Endothelial cell of umbilical vein (primary cell): ENCODE data around the gene LRRIQ1.

Source experiments
- EZH2 ChIP-seq: IDR thresholded peaks from 2 replicates; pipeline ENCODE4 v1.6.1; 2012; ENCODE audit warnings: borderline replicate concordance, low read depth, mild to moderate bottlenecking, moderate library complexity, low read length, inconsistent platforms; ENCODE audit not compliant: severe bottlenecking
- FOS ChIP-seq: IDR thresholded peaks from 2 replicates; pipeline ENCODE4 v1.6.1; 2011; ENCODE audit warnings: mild to moderate bottlenecking, low read length, moderate library complexity, borderline replicate concordance; ENCODE audit not compliant: insufficient read depth
- GATA2 ChIP-seq: IDR thresholded peaks from 2 replicates; pipeline ENCODE4 v1.7.0; 2011; ENCODE audit warnings: low read depth, mild to moderate bottlenecking, moderate library complexity, mixed read lengths, low read length; ENCODE audit not compliant: insufficient read length, insufficient read depth
- JUN ChIP-seq: IDR thresholded peaks from 2 replicates; pipeline ENCODE4 v1.6.1; 2011; ENCODE audit warnings: borderline replicate concordance, low read depth; ENCODE audit not compliant: insufficient read length, insufficient read depth
- MYC ChIP-seq: IDR thresholded peaks from one replicate; pipeline ENCODE4 v1.6.1; 2011; ENCODE audit warnings: mild to moderate bottlenecking, low read depth, low read length
- POLR2A ChIP-seq: IDR thresholded peaks from 2 replicates; pipeline ENCODE4 v1.6.1; 2012; ENCODE audit warnings: low read depth, mild to moderate bottlenecking, control low read depth, low read length
- POLR2AphosphoS5 ChIP-seq: IDR thresholded peaks from 2 replicates; pipeline ENCODE4 v1.6.1; 2012; ENCODE audit warnings: low read depth, mild to moderate bottlenecking, control low read depth, low read length, moderate library complexity; ENCODE audit not compliant: insufficient read depth
- TF ChIP-seq, protein P1 (sequence below), 2 donors: IDR thresholded peaks; 1 replicate in 1 of 2; 2 replicates in 1 of 2; pipeline ENCODE4 v1.5.1; 2011; ENCODE audit warnings: low read length in 2 of 2, mild to moderate bottlenecking in 2 of 2, moderate library complexity in 2 of 2, control low read depth in 1 of 2, inconsistent platforms in 1 of 2, low read depth in 1 of 2; ENCODE audit not compliant: insufficient read depth in 1 of 2; ENCODE audit errors: extremely low read depth in 1 of 2
- TF ChIP-seq, protein P2 (sequence below): IDR thresholded peaks from 2 replicates; pipeline ENCODE4 v1.6.1; 2011; ENCODE audit not compliant: insufficient read depth, insufficient read length

DNA sequence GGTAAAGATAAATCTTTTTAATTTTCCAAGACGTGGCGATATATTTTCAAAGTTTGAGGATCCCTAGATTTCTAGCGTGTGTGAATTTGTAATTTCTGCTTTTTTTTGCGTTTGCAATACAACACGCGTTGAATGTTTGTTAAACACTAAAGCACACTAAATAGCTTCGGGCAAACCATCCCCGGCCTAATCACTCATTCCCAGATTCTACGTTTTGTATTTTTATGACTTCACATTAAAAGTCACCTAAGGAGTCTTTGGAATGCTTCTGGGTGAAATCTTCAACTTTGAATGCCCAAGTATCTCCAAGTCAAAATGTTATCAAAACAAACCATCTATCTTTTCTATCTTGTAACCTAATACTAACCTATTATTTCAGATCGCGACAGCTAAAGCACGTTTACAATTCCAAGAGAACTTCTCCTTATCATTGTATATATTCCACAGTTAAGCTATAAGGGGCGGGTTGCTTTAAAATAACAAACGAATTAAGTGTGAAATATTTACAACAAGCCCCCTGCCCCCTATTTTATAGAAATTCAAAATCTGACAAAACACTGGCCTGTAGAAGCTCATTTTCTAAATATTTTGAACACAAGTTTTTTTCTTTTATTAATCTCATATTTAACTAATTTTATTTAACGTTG is 245.0 kb downstream of the LRRIQ1 start:
- no peak for TF ChIP-seq POLR2AphosphoS5
- TF ChIP-seq, protein P1, sequence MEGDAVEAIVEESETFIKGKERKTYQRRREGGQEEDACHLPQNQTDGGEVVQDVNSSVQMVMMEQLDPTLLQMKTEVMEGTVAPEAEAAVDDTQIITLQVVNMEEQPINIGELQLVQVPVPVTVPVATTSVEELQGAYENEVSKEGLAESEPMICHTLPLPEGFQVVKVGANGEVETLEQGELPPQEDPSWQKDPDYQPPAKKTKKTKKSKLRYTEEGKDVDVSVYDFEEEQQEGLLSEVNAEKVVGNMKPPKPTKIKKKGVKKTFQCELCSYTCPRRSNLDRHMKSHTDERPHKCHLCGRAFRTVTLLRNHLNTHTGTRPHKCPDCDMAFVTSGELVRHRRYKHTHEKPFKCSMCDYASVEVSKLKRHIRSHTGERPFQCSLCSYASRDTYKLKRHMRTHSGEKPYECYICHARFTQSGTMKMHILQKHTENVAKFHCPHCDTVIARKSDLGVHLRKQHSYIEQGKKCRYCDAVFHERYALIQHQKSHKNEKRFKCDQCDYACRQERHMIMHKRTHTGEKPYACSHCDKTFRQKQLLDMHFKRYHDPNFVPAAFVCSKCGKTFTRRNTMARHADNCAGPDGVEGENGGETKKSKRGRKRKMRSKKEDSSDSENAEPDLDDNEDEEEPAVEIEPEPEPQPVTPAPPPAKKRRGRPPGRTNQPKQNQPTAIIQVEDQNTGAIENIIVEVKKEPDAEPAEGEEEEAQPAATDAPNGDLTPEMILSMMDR (IDR thresholded peaks at IDR 0.05; ENCODE audit: extremely low read depth in 1 of 2, insufficient read depth in 1 of 2, low read depth in 1 of 2, low read length in 2 of 2) = no peak
- TF ChIP-seq MYC = no peak
- peak; percentile 37 for TF ChIP-seq POLR2A
- TF ChIP-seq EZH2 = no peak
- TF ChIP-seq, protein P2, sequence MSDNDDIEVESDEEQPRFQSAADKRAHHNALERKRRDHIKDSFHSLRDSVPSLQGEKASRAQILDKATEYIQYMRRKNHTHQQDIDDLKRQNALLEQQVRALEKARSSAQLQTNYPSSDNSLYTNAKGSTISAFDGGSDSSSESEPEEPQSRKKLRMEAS = no peak
- TF ChIP-seq JUN = no peak
- TF ChIP-seq GATA2 = peak; percentile 15
- no peak for TF ChIP-seq FOS
